GM12875 (cell line): ENCODE data around the gene HOXA7.

ENCODE experiments used
- H3K4me3 ChIP-seq: one replicate; pipeline ENCODE4 v1.5.1; 2011; ENCODE audit warnings: low read depth, low read length, control low read depth
- CTCF ChIP-seq: IDR thresholded peaks from 2 replicates; pipeline ENCODE4 v1.5.1; 2011; ENCODE audit warnings: low read depth, mild to moderate bottlenecking, control low read depth, inconsistent platforms, low read length, moderate library complexity, borderline replicate concordance; ENCODE audit not compliant: insufficient read depth

Gene HOXA7

GRCh38 chr7:27179503-27180430, 23.3 kb upstream of the HOXA7 start:
- no peak overlapping the region for H3K4me3 ChIP-seq
- peak; percentile 75 for TF ChIP-seq CTCF

DNA sequence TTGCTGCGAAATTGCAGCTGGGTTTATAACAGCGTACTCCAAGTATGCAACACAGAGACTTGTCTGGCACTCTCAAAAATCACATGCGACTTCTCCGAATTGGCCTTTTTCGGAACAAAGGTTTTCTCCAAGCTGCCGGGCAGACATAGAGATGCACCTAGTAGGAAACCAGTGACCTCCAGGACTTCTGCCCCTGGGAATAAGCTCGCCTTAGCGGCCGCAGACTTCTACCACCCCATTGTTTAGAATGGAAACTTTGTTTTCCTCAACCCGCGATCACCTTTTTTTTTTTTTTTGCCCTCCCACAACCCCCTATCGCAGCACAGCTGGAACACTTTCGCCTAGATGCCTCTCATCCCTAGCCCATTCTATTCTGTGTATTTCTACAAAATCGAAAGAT, 22.6 kb upstream of the HOXA7 start:
- TF ChIP-seq CTCF: no peak
- H3K4me3 ChIP-seq: no peak overlapping the region

- H3K4me3 ChIP-seq: no peak overlapping the region
- TF ChIP-seq CTCF: no peak
Measured at GRCh38 chr7:27178366-27178765, 21.9 kb upstream of the HOXA7 start.

- H3K4me3 ChIP-seq: no peak overlapping the region
- TF ChIP-seq CTCF: no peak
Measured at GRCh38 chr7:27177795-27178320, 21.4 kb upstream of the HOXA7 start.

GRCh38 chr7:27176962-27177794, 20.7 kb upstream of the HOXA7 start:
- no peak overlapping the region for H3K4me3 ChIP-seq
- TF ChIP-seq CTCF: no peak

DNA sequence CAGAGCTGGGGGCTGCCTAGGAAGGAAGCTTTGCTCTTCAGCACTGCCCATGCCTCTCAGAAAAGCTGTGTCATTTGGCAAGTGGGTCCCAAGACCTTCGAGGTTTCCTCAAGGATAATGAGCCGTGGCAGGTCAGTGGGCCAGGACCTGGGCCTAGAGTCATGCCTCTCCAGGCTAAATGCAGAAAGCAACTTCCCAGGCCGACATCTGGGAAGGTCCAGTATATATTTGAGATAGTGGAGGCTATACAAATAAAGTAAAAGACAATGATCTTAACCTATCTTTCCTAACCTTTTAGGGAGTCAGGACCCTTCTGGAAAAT, 20.0 kb upstream of the HOXA7 start:
- H3K4me3 ChIP-seq: no peak overlapping the region
- no peak for TF ChIP-seq CTCF
